CD14-positive monocyte (primary cell): Measurements from ENCODE around the gene DUSP3. TPM values are rescaled to one million over a fixed set of nuclear protein-coding genes. Genes with fewer than 3 reads are reported as not detected.

Source experiments
- DNase-seq, 3 donors: peaks; one replicate each; pipeline ENCODE4 v3.0.0-alpha.2; 2011 to 2022
- H2AFZ ChIP-seq: 2 replicates; pipeline ENCODE4 v1.6.0; 2012; ENCODE audit warnings: mild to moderate bottlenecking, low read depth, low read length, inconsistent platforms; ENCODE audit not compliant: insufficient read depth, poor library complexity, severe bottlenecking
- H3K27ac ChIP-seq, 2 donors: 1 replicate in 1 of 2; 2 replicates in 1 of 2; pipeline ENCODE4 v1.5.1; 2012 to 2013; ENCODE audit warnings: low read length in 2 of 2, control low read depth in 1 of 2, inconsistent platforms in 1 of 2, low read depth in 1 of 2, mild to moderate bottlenecking in 1 of 2
- H3K27me3 ChIP-seq, 2 donors: one replicate each; pipeline versions ENCODE4 v1.6.0 to v1.6.1; 2011 to 2013; ENCODE audit warnings: low read length in 2 of 2; ENCODE audit not compliant: control insufficient read depth in 2 of 2, insufficient read depth in 2 of 2
- H3K36me3 ChIP-seq, 2 donors: replicated peaks in 1 of 2; 1 replicate in 1 of 2; 2 replicates in 1 of 2; pipeline versions ENCODE4 v1.5.1 to v1.6.1; 2012 to 2013; ENCODE audit warnings: low read length in 2 of 2, control low read depth in 1 of 2, inconsistent platforms in 1 of 2, mild to moderate bottlenecking in 1 of 2; ENCODE audit not compliant: insufficient read depth in 2 of 2, control insufficient read depth in 1 of 2
- H3K4me1 ChIP-seq, 2 donors: 1 replicate in 1 of 2; 2 replicates in 1 of 2; pipeline versions ENCODE4 v1.5.1 to v1.6.1; 2012 to 2013; ENCODE audit warnings: low read length in 2 of 2, control low read depth in 1 of 2, inconsistent platforms in 1 of 2, mild to moderate bottlenecking in 1 of 2, moderate library complexity in 1 of 2; ENCODE audit not compliant: insufficient read depth in 2 of 2, control insufficient read depth in 1 of 2
- H3K4me2 ChIP-seq: replicated peaks from 2 replicates; pipeline ENCODE3; 2012; ENCODE audit warnings: low read length, moderate library complexity, mild to moderate bottlenecking; ENCODE audit not compliant: poor library complexity, severe bottlenecking; ENCODE audit errors: extremely low read depth
- H3K4me3 ChIP-seq, 3 experiments: fragments of 200-600 bp in 1 of 3; sonication (generic) in 1 of 3; replicated peaks in 1 of 3; 1 replicate in 2 of 3; 2 replicates in 1 of 3; pipeline ENCODE4 v1.5.1; 2011 to 2013; ENCODE audit warnings: low read length in 3 of 3, mild to moderate bottlenecking in 3 of 3, control low read depth in 2 of 3, low read depth in 2 of 3, inconsistent platforms in 1 of 3, moderate library complexity in 1 of 3
- H3K79me2 ChIP-seq: 2 replicates; pipeline ENCODE4 v1.6.0; 2012; ENCODE audit warnings: mild to moderate bottlenecking, control low read depth, inconsistent platforms, low read length, moderate library complexity; ENCODE audit not compliant: insufficient read depth
- H3K9ac ChIP-seq: 2 replicates; pipeline ENCODE4 v1.6.0; 2017; ENCODE audit warnings: low read length, mild to moderate bottlenecking; ENCODE audit not compliant: insufficient read depth, poor library complexity, severe bottlenecking
- H3K9me3 ChIP-seq, 2 donors: replicated peaks in 1 of 2; 1 replicate in 1 of 2; 2 replicates in 1 of 2; pipeline versions ENCODE4 v1.5.1 to v1.6.1; 2012 to 2013; ENCODE audit warnings: low read length in 2 of 2, control low read depth in 1 of 2; ENCODE audit not compliant: control insufficient read depth in 1 of 2, insufficient read depth in 1 of 2
- H4K20me1 ChIP-seq: 2 replicates; pipeline ENCODE4 v1.6.0; 2012; ENCODE audit warnings: mild to moderate bottlenecking, low read length, control low read depth, moderate library complexity; ENCODE audit not compliant: insufficient read depth
- H3K27ac Mint-ChIP-seq, 7 donors: one replicate each; pipeline ENCODE4 v1.8.0; 2020; ENCODE audit warnings: mild to moderate bottlenecking in 7 of 7, mixed read lengths in 7 of 7, moderate library complexity in 6 of 7, inconsistent platforms in 2 of 7
- H3K27me3 Mint-ChIP-seq, 3 donors: one replicate each; pipeline ENCODE4 v1.8.0; 2021 to 2022; ENCODE audit warnings: low read depth in 3 of 3, mild to moderate bottlenecking in 3 of 3, mixed read lengths in 3 of 3, moderate library complexity in 3 of 3, inconsistent platforms in 1 of 3
- H3K36me3 Mint-ChIP-seq, 2 donors: one replicate each; pipeline ENCODE4 v1.8.0; 2020; ENCODE audit warnings: mixed read lengths in 2 of 2, inconsistent platforms in 1 of 2, mild to moderate bottlenecking in 1 of 2
- H3K4me1 Mint-ChIP-seq: one replicate; pipeline ENCODE4 v1.8.0; 2020; ENCODE audit warnings: mild to moderate bottlenecking, mixed read lengths
- H3K4me3 Mint-ChIP-seq, 2 donors: one replicate each; pipeline ENCODE4 v1.8.0; 2020; ENCODE audit warnings: mild to moderate bottlenecking in 2 of 2, mixed read lengths in 2 of 2, moderate library complexity in 1 of 2
- H3K9me3 Mint-ChIP-seq, 7 donors: one replicate each; pipeline ENCODE4 v1.8.0; 2020 to 2022; ENCODE audit warnings: mixed read lengths in 7 of 7, mild to moderate bottlenecking in 6 of 7, moderate library complexity in 6 of 7, inconsistent platforms in 2 of 7
- CTCF ChIP-seq: fragments of 200-600 bp; IDR thresholded peaks from one replicate; pipeline ENCODE4 v1.8.0; 2022; ENCODE audit warnings: antibody characterized with exemption, mild to moderate bottlenecking
- WGBS: methylation state at CpG from one replicate; pipeline ENCODE4 v1.1.5; 2013; ENCODE audit warnings: missing lambda C conversion rate; ENCODE audit not compliant: insufficient coverage; 5-methylcytosine and 5-hydroxymethylcytosine counted together
- intact Hi-C, 2 donors: fragments of 100-400 bp; cut with micrococcal nuclease; formaldehyde crosslinking; loops; one replicate each; pipeline versions ENCODE4 v1.15.0 to v1.15.1; 2023
- polyA plus RNA-seq, 3 donors: library from polyadenylated mRNA; depleted of rRNA in 1 of 3; unstranded in 2 of 3; stranded (reverse) in 1 of 3; fragments of 300-500 nt in 2 of 3; fragments of >200 nt in 1 of 3; fragmentation: Illumina TruSeq in 2 of 3; gene quantifications; 1 replicate in 2 of 3; 2 replicates in 1 of 3; pipeline ENCODE4 v1.2.3, GENCODE V29; 2012 to 2021

DUSP3 gene
- polyA plus RNA-seq, 3 donors = 36.7 to 78.5 (median 58.9) TPM

- H3K4me3 Mint-ChIP-seq = peak overlapping the region in 1 of 2 donors; percentile 39
- H3K27me3 Mint-ChIP-seq = no peaks in the 10 kb centered on the region
- no peak for TF ChIP-seq CTCF
- Histone ChIP-seq H3K9ac (no peak overlapping the region), H3K4me3 (peak overlapping the region in 1 of 3 experiments; percentile 27), H2AFZ (no peak overlapping the region), H3K9me3 (no peaks in the 10 kb centered on the region), H3K4me1 (peaks cover 81 to 82% of the 10 kb centered on the region in 2 donors), H3K27me3 (no peaks in the 10 kb centered on the region), H4K20me1 (peaks cover 20% of the 10 kb centered on the region), H3K27ac (peak overlapping the region; percentile 47 to 62), H3K36me3 (peaks cover 22 to 34% of the 10 kb centered on the region in 2 donors), H3K79me2 (peaks cover 15% of the 10 kb centered on the region), H3K4me2 (peak overlapping the region; percentile 45)
- peak overlapping the region in 6 of 7 donors; percentile 77 to 90 (median 84) for H3K27ac Mint-ChIP-seq
- H3K4me1 Mint-ChIP-seq = peaks cover 89% of the 10 kb centered on the region
- peaks cover 0 to 2% (median 0%) of the 10 kb centered on the region in 7 donors for H3K9me3 Mint-ChIP-seq
- DNase-seq = no peak
- intact Hi-C loops = loop anchor here in 1 of 2 donors (5.0 kb wide), 1 partner anchor 187 kb away; no protein-coding TSS in a partner anchor
- WGBS = 40% methylated on average over 1 of the region's 7 CpGs
- H3K36me3 Mint-ChIP-seq = peaks cover 44 to 59% of the 10 kb centered on the region in 2 donors
Observed at GRCh38 chr17:43768943-43769342, 9.8 kb downstream of the DUSP3 start.

- H3K27ac ChIP-seq = peak overlapping the region; percentile 32 to 62
- H3K4me1 ChIP-seq = peaks cover 75 to 76% of the 10 kb centered on the region in 2 donors
- H3K27me3 ChIP-seq = no peaks in the 10 kb centered on the region
- peaks cover 85% of the 10 kb centered on the region for H3K4me1 Mint-ChIP-seq
- peak overlapping the region in 1 of 2 donors; percentile 39 for H3K4me3 Mint-ChIP-seq
- no peaks in the 10 kb centered on the region for H3K27me3 Mint-ChIP-seq
- no peak overlapping the region for H3K9ac ChIP-seq
- peak overlapping the region; percentile 45 for H3K4me2 ChIP-seq
- H3K9me3 Mint-ChIP-seq = no peaks in the 10 kb centered on the region
- H3K36me3 ChIP-seq = peaks cover 21 to 31% of the 10 kb centered on the region in 2 donors
- peaks cover 15% of the 10 kb centered on the region for H3K79me2 ChIP-seq
- peak; percentile 76 to 87 (median 81) for DNase-seq
- 0% methylated on average over 7 of the region's 9 CpGs for WGBS
- no peaks in the 10 kb centered on the region for H3K9me3 ChIP-seq
- TF ChIP-seq CTCF = no peak
- peaks cover 39 to 54% of the 10 kb centered on the region in 2 donors for H3K36me3 Mint-ChIP-seq
- no peak overlapping the region for H2AFZ ChIP-seq
- intact Hi-C loops = loop anchor here in 1 of 2 donors (5.0 kb wide), 1 partner anchor 186 kb away; no protein-coding TSS in a partner anchor
- H3K27ac Mint-ChIP-seq = peak overlapping the region; percentile 83 to 93 (median 89)
- peaks cover 20% of the 10 kb centered on the region for H4K20me1 ChIP-seq
- peak overlapping the region in 1 of 3 experiments; percentile 27 for H3K4me3 ChIP-seq
Observed at GRCh38 chr17:43768382-43768781, 10.4 kb downstream of the DUSP3 start.
